HFFc6 (cell line): ENCODE measurements around the gene XG. TPM values are rescaled to one million over a fixed set of nuclear protein-coding genes. Genes with fewer than 3 reads are reported as not detected.
A peak's percentile ranks its signal among the peaks of the same experiment; 100 is the strongest.
"Not testable (repeated sequence)": the region's sequence is repeated elsewhere in the genome, so short reads cannot be mapped to it uniquely, and the experiment has no call there.

Experiments used
- DNase-seq: peaks from one replicate; pipeline ENCODE4 v3.0.0-alpha.2; 2018
- H3K27ac Mint-ChIP-seq: 2 replicates; pipeline ENCODE4 v1.8.0; 2020; ENCODE audit warnings: mild to moderate bottlenecking, mixed read lengths
- H3K27me3 Mint-ChIP-seq: 2 replicates; pipeline ENCODE4 v1.8.0; 2021; ENCODE audit warnings: mild to moderate bottlenecking, moderate library complexity, mixed read lengths; ENCODE audit not compliant: insufficient read depth
- H3K36me3 Mint-ChIP-seq: 2 replicates; pipeline ENCODE4 v1.8.0; 2021; ENCODE audit warnings: low read depth, mixed read lengths
- H3K4me1 Mint-ChIP-seq: 2 replicates; pipeline ENCODE4 v1.8.0; 2020; ENCODE audit warnings: low read depth, mixed read lengths
- H3K4me3 Mint-ChIP-seq: 2 replicates; pipeline ENCODE4 v1.8.0; 2020; ENCODE audit warnings: mild to moderate bottlenecking, moderate library complexity, mixed read lengths
- H3K9me3 Mint-ChIP-seq: 2 replicates; pipeline ENCODE4 v1.8.0; 2020; ENCODE audit warnings: mild to moderate bottlenecking, mixed read lengths
- CTCF ChIP-seq: fragments of 200-600 bp; sonication (generic); IDR thresholded peaks from 2 replicates; pipeline ENCODE4 v1.5.0; 2021; ENCODE audit warnings: antibody characterized with exemption, mild to moderate bottlenecking
- long read RNA-seq: library from polyadenylated mRNA; unstranded; transcript quantifications from one replicate; pipeline ENCODE4 v2.0.0, GENCODE V29; 2019
- total RNA-seq, 6 experiments: library from RNA; stranded (reverse); fragmentation: NEBNext Ultra II Directional; extraction: Animal tissue kit (Norgen Biotek cat#: 25700); gene quantifications; 2 replicates in 1 of 6; 3 replicates in 5 of 6; pipeline ENCODE4 v1.2.3, GENCODE V29; 2021

Gene XG, protein sequence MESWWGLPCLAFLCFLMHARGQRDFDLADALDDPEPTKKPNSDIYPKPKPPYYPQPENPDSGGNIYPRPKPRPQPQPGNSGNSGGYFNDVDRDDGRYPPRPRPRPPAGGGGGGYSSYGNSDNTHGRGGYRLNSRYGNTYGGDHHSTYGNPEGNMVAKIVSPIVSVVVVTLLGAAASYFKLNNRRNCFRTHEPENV
- total RNA-seq, result under 1 TPM in 5 of 6 experiments, not detected in 1; 0.07 to 0.48 (median 0.31) TPM
- long read RNA-seq, result 0 reads

GRCh38 chrX:2751874-2752300 lies at the start of gene XG:
XG (plus strand) TSS chrX:2752040; CDS start chrX:2752275, 235 bp downstream.
- Mint-ChIP-seq H3K4me3 (peak within 1 kb of the TSS; percentile 73), H3K4me1 (peaks cover 54% of the 10 kb centered on the region), H3K27ac (peak within 1 kb of the TSS; percentile 93)
- H3K36me3 Mint-ChIP-seq, DNase-seq, H3K27me3 Mint-ChIP-seq, H3K9me3 Mint-ChIP-seq: not testable (repeated sequence)

- peak overlapping the region; percentile 9; the same call in 1 of the 2 replicates for H3K4me3 Mint-ChIP-seq
- peaks cover 60% of the 10 kb centered on the region for H3K36me3 Mint-ChIP-seq
- peak; percentile 19; the same call in 1 of the 2 replicates for TF ChIP-seq CTCF
- H3K9me3 Mint-ChIP-seq, result no peaks in the 10 kb centered on the region
- DNase-seq, result no peak
- peaks cover 9% of the 10 kb centered on the region for H3K27me3 Mint-ChIP-seq
- peak overlapping the region; percentile 70 for H3K27ac Mint-ChIP-seq
- peaks cover 92% of the 10 kb centered on the region for H3K4me1 Mint-ChIP-seq
Observed at GRCh38 chrX:2703991-2704369, 47.9 kb upstream of the XG start.

DNA sequence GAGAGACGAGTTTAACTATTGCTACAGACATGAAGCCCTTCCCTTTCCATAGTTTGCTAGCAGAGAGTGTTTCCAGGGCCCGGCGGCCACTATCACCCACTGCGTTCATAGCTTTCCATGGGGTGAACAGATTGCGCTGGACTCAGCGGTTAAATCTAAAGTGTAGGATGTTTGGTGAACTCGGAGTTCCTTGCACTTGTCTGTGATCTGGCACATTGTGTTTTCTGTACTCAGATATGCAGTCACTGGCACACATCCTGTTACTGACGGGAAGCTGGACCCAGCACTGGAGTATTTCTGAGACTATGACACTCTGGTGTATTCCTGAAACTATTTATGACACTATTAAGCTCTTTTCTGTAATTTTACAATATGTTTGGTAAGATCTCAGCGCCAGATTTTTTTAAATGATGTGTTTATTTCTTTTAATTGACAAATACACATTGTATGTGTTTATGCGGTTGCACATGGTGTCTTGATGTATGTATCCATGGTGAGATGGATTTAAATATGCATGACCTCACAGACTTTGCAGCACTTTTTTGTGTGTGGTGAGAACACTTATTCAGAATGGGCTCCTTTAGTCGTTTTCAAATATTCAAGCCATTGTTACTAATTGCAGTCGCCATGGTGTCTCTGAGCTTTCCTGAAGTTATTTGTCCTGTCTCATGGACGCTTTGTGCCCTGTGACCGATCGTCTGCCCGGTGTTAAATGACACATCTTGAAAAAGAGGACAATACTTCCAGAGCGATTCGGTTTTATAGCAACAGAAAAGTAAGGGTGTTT lies 46.6 kb upstream of the XG start:
- Mint-ChIP-seq H3K4me3 (no peak overlapping the region), H3K4me1 (peaks cover 95% of the 10 kb centered on the region), H3K9me3 (no peaks in the 10 kb centered on the region), H3K36me3 (peaks cover 51% of the 10 kb centered on the region), H3K27me3 (peaks cover 9% of the 10 kb centered on the region), H3K27ac (peak overlapping the region; percentile 70)
- no peak for DNase-seq
- TF ChIP-seq CTCF, result no peak

GRCh38 chrX:2707334-2707760 lies 44.5 kb upstream of the XG start:
- no peak; the same call in 1 of the 2 replicates for TF ChIP-seq CTCF
- Mint-ChIP-seq H3K27me3 (peaks cover 9% of the 10 kb centered on the region), H3K4me3 (peak overlapping the region; percentile 80), H3K9me3 (no peaks in the 10 kb centered on the region), H3K27ac (peak overlapping the region; percentile 97), H3K4me1 (peaks cover 83% of the 10 kb centered on the region), H3K36me3 (peaks cover 30% of the 10 kb centered on the region)
- DNase-seq, result peak; percentile 98

DNA sequence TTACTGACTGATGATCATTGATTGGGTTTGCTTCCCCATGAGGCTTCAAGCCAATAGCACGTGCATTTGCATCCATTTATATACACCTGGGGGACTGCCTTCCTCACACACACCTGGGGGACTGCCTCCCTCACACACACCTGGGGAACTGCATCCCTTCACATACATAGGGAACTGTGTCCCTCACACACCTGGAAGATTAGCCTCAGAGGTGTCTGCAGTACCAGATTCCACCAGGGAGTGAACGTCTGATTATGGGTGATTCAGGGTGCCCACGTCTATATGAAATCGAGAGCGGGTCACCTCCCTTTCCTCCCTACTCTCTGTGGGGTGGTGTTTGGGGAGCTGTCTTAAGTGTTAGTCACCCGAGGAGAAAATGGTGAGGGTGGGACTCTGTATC lies 43.8 kb upstream of the XG start:
- Mint-ChIP-seq H3K9me3 (no peaks in the 10 kb centered on the region), H3K27me3 (peaks cover 9% of the 10 kb centered on the region), H3K4me1 (peaks cover 76% of the 10 kb centered on the region), H3K4me3 (peak overlapping the region; percentile 80), H3K36me3 (peaks cover 28% of the 10 kb centered on the region), H3K27ac (peak overlapping the region; percentile 97)
- no peak for DNase-seq
- peak; percentile 40; the same call in 1 of the 2 replicates for TF ChIP-seq CTCF
